GM19193 (cell line): Measurements from ENCODE around the gene DYNLL1.

Source experiments
- POLR2A ChIP-seq: IDR thresholded peaks from 4 replicates; pipeline ENCODE4 v1.6.1; 2011; ENCODE audit not compliant: insufficient read depth, insufficient read length; ENCODE audit errors: extremely low read depth

Gene DYNLL1

GRCh38 chr12:120469450-120470149, 26.3 kb upstream of the DYNLL1 start, which contains the start of gene SRSF9:
TSS of gene SRSF9 (minus strand) at chr12:120469748. CDS start at chr12:120469609, 139 bp downstream.
- TF ChIP-seq POLR2A: peak; percentile 94

DNA sequence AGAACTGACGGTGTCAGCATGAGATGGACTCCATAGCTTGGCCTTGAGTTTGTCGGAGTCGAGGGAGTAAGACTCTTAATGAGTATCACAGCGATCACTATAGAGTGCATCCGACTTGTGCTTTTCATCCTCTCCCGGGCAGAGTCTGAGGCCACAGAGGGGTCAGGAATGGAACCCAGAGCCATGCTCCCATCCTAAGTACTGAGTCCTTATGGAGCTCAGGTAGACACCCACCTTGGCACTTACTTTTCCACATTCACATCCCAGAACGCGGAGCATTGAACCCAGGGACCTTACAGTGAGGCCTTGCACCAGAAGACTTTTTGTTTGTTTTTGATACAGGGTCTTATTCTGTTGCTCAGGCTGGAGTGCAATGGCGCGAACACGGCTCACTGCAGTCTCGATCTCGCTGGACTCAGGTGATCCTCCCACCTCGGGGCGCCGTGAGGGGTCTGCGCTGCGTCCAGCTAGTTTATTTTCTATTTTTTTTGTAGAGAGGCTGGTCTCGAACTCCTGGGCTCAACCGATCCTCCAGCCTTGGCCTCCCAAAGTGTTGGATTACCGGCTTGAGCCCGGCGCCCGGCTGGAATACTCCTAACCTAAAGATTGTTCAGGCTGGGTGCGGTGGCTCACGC, 25.6 kb upstream of the DYNLL1 start:
- TF ChIP-seq POLR2A: no peak

DNA sequence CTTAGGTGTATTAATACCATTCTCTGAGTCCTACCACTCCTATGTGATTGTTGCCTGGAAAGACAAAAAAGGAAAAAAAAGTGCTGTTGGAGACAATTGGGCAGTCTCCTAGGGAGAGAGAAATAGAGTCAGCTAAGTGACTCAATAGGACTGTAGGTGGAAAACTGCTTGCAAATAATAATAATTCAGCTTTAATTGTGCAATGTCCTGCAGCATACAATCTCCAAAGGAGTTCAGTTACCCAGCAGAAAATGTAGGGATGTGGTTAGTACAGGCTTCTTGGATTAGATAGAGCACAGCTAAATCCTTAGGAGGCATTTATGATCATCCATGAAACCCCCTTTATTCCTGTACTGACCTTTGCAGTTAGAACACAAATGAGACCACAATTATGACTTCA, 23.4 kb upstream of the DYNLL1 start:
- TF ChIP-seq POLR2A: no peak

DNA sequence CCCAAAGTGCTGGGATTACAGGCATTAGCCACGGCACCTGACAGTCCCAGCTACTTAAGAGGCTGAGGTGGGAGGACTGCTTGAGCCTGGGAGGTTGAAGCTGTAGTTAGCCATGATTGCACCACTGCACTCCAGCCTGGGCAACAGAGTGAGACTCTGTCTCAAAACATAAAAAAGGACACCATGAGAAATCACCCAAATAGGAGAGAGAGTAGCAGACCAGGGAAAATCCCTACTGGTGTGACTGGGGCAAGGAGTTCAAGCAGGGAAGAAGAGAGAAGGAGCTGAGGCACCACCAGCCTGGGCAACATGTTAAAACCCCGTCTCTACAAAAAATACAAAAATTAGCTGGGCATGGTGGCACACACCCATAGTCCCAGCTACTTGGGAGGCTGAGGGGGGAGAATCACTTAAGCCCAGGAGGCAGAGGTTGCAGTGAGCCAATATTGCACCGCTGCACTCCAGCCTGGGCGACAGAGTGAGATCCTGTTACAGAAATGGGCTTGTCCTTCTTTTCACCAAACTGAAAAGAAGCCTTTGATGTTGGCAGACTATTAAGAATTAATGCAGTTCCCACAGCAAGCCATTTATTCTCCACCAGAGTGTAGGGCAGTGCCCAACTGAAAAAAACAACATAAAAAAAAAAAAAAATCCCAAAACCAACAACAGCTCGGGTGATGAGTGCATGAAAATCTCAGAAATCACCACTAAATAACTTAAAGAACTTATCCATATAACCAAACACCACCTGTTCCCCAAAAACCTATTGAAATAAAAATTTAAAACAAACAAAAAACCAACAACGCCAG, 21.9 kb upstream of the DYNLL1 start:
- TF ChIP-seq POLR2A: no peak

DNA sequence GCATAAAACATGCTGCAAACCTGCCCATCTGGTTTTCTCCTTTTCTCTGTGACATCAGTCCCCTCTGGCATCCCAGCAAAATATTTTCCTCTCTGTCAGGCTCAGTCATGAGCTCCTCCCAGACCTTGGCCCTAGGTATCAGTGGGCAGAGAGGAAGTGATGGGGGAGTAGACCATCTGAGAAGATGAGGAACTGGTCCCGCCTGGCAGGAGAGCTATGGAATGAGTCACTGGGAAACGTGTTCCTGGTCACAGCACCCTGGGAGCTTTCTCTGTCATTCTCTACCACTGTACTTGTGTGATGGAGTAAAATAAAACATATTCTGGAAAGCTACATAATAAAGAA, 21.3 kb upstream of the DYNLL1 start:
- TF ChIP-seq POLR2A: no peak

GRCh38 chr12:120475643-120476042, 20.3 kb upstream of the DYNLL1 start:
- TF ChIP-seq POLR2A: no peak

- TF ChIP-seq POLR2A: no peak
These were observed 16.5 kb upstream of the DYNLL1 start for GRCh38 chr12:120479458-120479857.

GRCh38 chr12:120480211-120480610, 15.7 kb upstream of the DYNLL1 start:
- no peak for TF ChIP-seq POLR2A

- TF ChIP-seq POLR2A: no peak
These were observed 14.7 kb upstream of the DYNLL1 start for GRCh38 chr12:120481022-120481767.

DNA sequence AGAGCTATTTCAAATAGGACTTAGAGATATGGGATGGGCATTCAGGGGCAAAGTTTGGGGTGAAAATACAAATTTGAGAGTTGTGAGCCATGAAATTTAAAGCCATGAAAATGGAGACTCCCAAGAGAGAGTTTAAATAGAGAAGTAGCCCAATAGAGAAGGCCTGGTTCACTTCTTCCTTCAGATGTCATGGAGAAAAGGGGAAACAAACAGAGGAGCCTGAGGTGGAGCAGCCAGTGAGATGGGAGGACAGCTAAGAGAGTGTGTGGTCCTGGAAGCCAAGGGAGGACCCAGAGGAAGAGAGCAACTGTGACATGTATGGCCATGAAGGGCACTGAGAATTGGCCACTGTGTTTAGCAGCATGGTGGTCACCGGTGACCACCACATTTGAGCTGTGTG, 12.3 kb upstream of the DYNLL1 start:
- TF ChIP-seq POLR2A: no peak

DNA sequence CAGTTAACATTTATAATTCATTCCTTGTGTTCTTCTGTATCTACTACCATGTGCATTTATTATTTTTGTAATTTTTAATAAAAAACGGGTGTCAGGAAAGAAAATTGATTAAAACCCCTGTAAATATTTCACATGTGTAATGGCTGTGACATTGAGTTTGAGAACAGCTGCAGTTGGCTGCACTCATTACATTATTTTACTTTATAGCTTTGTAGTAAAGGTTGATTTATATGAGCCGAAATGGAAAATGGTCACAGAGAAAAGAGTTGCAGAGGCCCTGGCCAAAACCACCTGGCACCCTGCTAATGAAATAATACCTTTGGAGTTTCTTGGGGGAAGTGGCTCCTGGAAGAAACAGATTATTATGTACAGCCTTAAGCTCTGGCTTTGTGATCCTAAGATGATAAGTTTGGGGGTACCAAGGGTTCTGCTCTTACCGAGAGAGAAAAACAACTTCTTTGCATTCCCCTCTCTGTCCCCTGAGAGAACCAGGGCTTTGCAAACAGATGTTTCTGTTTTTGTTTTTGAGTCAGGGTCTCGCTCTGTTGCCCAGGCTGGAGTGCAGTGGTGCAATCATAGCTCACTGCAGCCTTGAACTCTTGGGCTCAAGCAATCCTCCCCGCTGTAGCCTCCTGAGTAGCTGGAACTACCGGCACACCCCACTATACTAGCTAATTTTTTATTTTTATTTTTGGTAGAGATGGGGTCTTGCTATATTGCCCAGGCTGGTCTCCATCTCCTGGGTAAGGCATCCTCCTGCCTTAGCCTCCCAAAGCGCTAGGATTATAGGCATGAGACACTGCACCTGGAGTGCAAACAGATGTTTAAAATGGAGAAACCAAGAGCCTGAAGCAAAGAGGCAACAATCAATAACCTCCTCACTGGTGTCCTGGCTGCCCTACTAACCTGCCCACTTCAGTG, 9.7 kb upstream of the DYNLL1 start:
- TF ChIP-seq POLR2A: no peak

GRCh38 chr12:120488057-120488640, 7.8 kb upstream of the DYNLL1 start:
- TF ChIP-seq POLR2A: no peak

DNA sequence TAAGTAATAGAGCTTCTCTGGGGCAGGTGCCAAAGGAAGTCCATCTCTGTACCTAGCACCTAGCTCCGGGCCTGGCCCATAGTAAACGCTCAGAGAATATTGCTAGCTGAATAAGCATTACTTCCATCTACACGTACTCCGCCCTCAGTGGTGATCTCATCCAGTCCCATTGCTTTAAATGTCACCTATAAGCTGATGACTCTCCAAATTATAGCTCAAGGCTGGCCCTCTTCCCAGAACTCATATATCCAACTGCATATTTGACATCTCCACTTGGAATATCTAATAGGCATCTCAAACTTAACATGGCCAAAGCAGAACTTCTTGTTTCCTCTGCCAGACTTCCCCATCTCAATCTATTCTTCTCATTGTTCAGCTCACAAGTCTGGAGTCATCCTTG, 6.9 kb upstream of the DYNLL1 start:
- no peak for TF ChIP-seq POLR2A

GRCh38 chr12:120490325-120490724, 5.6 kb upstream of the DYNLL1 start:
- no peak for TF ChIP-seq POLR2A
